Heart right ventricle (tissue), 16 donors: ENCODE measurements around the gene YPEL3. TPM values are rescaled to one million over a fixed set of nuclear protein-coding genes. Genes with fewer than 3 reads are reported as not detected.
"Not testable (repeated sequence)": the region's sequence is repeated elsewhere in the genome, so short reads cannot be mapped to it uniquely, and the experiment has no call there.

ENCODE experiments used
- ATAC-seq, 8 donors: fragments of 200-7000 bp; cut with Tn5 transposase; one replicate each; pipeline ENCODE4 v1.9.1; 2020; ENCODE audit warnings: mild to moderate bottlenecking in 8 of 8, moderate library complexity in 8 of 8, moderate number of reproducible peaks in 1 of 8
- DNase-seq, 2 donors: peaks; one replicate each; pipeline ENCODE4 v3.0.0-alpha.2; 2020
- H3K27ac ChIP-seq, 10 donors: fragments of 200-600 bp; sonication (generic) in 2 of 10; one replicate each; pipeline versions ENCODE4 v1.5.0 to v1.8.0; 2020 to 2022; ENCODE audit warnings: mild to moderate bottlenecking in 3 of 10
- H3K27me3 ChIP-seq, 7 donors: fragments of 200-600 bp; one replicate each; pipeline ENCODE4 v1.8.0; 2021 to 2022; ENCODE audit warnings: mild to moderate bottlenecking in 2 of 7
- H3K36me3 ChIP-seq, 9 donors: fragments of 200-600 bp; sonication (generic) in 1 of 9; one replicate each; pipeline versions ENCODE4 v1.5.0 to v1.8.0; 2020 to 2022; ENCODE audit warnings: mild to moderate bottlenecking in 2 of 9
- H3K4me1 ChIP-seq, 9 donors: fragments of 200-600 bp; sonication (generic) in 1 of 9; one replicate each; pipeline versions ENCODE4 v1.5.0 to v1.8.0; 2020 to 2022; ENCODE audit warnings: mild to moderate bottlenecking in 4 of 9
- H3K4me3 ChIP-seq, 10 donors: fragments of 200-600 bp; sonication (generic) in 2 of 10; one replicate each; pipeline versions ENCODE4 v1.5.0 to v1.8.0; 2020 to 2022; ENCODE audit warnings: mild to moderate bottlenecking in 7 of 10, moderate library complexity in 2 of 10
- H3K9me3 ChIP-seq, 11 donors: fragments of 200-600 bp in 10 of 11; sonication (generic) in 2 of 11; one replicate each; pipeline versions ENCODE4 v1.5.0 to v1.8.0; 2013 to 2022; ENCODE audit warnings: mild to moderate bottlenecking in 2 of 11, control low read depth in 1 of 11, moderate library complexity in 1 of 11
- WGBS, 2 donors: extraction: QIAGEN DNeasy Blood & Tissue Kit; methylation state at CpG; one replicate each; pipeline ENCODE4 v1.1.7; 2013; ENCODE audit warnings: inconsistent platforms in 1 of 2; 5-methylcytosine and 5-hydroxymethylcytosine counted together
- intact Hi-C, 10 donors: fragments of 100-400 bp; cut with DNase I; formaldehyde crosslinking; loops; one replicate each; pipeline versions ENCODE4 v1.11.1 to v1.14.2; 2022
- polyA plus RNA-seq, 2 donors: library from polyadenylated mRNA; stranded (reverse); fragments of 200-250 nt; gene quantifications; one replicate each; pipeline ENCODE4 v1.2.3, GENCODE V29; 2013
- total RNA-seq, 10 donors: library from RNA; stranded (reverse); fragmentation: NEBNext Ultra II Directional in 3 of 10; extraction: Animal tissue kit (Norgen Biotek cat#: 25700) in 3 of 10; gene quantifications; one replicate each; pipeline versions ENCODE4 v1.2.1 to v1.2.4, GENCODE V29; 2021 to 2023
- TF ChIP-seq, protein P1 (sequence below), 9 donors: fragments of 200-600 bp; sonication (generic) in 2 of 9; IDR thresholded peaks; one replicate each; pipeline versions ENCODE4 v1.5.0 to v1.8.0; 2021 to 2022; ENCODE audit warnings: antibody characterized with exemption in 9 of 9, mild to moderate bottlenecking in 5 of 9, moderate library complexity in 1 of 9
- donor health status: Arrhythmogenic right ventricular cardiomyopathy.
- donor health status: ischemic (EF 13 %, LVEDD 7.1; RV severe dilation, severe dysfunction).
- donor health status: healthy with polysubstance abuse.
- donor health status: DM: no; HTN: yes; CAD: no.
- donor health status: DM: no; HTN: no; CAD: no.
- donor health status: ischemic (EF 25% LVEDD 6.9; RV normal size, moderate dysfunction).
- donor health status: ischemic (EF 25% LVEDD 5.7; RV mildly dilated, moderate dysfunction).
- donor health status: healthy.
- donor health status: DM: yes; HTN: yes; CAD: no.
- donor health status: Ischemic cardiomyopathy.
- donor health status: ischemic (EF 35%, LVEDD 5.7; RV mildly dilated, moderate dysfunction).
- donor health status: nonischemic (EF 11% LVEDD 7.7; RV severe dilation, severe dysfunction).
- donor health status: DM: yes; HTN: yes; CAD: no.
- donor health status: PGD.
- donor health status: ischemic (EF 29% LVEDD 5.4; RV normal size, mild dysfunction).
- donor health status: nonischemic (EF 23%, LVEDD 6.1; RV moderate dilation, normal function).

Gene YPEL3
- total and polyA plus RNA-seq, 12 donors: 31.5 to 203 (median 46.6) TPM

DNA sequence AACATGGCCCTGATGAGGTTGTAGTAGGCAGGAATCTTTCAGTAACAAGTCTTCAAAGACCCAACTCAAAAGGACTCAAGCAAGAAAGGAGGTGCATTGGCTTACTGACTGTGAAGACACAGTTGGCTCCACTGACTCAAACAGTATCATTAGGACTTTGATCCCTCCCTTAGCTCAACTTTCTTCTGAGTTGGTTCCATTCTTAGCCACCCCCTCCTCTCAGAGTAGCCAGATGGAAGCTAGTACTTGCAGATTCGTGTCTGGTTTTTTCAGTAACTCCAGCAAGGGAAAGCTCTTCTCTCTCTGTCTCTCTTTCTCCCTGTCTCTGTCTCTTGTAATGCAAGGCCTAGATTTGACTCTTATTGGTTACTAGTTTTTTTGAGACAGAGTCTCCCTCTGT is 32.0 kb upstream of the YPEL3 start:
- Histone ChIP-seq H3K9me3 (no peaks in the 10 kb centered on the region), H3K4me1 (peaks cover 0 to 27% (median 8%) of the 10 kb centered on the region in 9 donors), H3K27ac (no peak overlapping the region), H3K27me3 (no peaks in the 10 kb centered on the region), H3K36me3 (no peaks in the 10 kb centered on the region), H3K4me3 (no peak overlapping the region)
- no peak for ATAC-seq
- TF ChIP-seq, protein P1, sequence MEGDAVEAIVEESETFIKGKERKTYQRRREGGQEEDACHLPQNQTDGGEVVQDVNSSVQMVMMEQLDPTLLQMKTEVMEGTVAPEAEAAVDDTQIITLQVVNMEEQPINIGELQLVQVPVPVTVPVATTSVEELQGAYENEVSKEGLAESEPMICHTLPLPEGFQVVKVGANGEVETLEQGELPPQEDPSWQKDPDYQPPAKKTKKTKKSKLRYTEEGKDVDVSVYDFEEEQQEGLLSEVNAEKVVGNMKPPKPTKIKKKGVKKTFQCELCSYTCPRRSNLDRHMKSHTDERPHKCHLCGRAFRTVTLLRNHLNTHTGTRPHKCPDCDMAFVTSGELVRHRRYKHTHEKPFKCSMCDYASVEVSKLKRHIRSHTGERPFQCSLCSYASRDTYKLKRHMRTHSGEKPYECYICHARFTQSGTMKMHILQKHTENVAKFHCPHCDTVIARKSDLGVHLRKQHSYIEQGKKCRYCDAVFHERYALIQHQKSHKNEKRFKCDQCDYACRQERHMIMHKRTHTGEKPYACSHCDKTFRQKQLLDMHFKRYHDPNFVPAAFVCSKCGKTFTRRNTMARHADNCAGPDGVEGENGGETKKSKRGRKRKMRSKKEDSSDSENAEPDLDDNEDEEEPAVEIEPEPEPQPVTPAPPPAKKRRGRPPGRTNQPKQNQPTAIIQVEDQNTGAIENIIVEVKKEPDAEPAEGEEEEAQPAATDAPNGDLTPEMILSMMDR (IDR thresholded peaks at IDR 0.05): no peak
- DNase-seq: no peak
- intact Hi-C loops: loop anchor here in 1 of 10 donors (10.0 kb wide), 1 partner anchor 277 kb away; the partner anchor contains the start of gene ZNF771
- WGBS, 2 donors: 82 to 98% methylated on average over 1 of the region's 1 CpG

DNA sequence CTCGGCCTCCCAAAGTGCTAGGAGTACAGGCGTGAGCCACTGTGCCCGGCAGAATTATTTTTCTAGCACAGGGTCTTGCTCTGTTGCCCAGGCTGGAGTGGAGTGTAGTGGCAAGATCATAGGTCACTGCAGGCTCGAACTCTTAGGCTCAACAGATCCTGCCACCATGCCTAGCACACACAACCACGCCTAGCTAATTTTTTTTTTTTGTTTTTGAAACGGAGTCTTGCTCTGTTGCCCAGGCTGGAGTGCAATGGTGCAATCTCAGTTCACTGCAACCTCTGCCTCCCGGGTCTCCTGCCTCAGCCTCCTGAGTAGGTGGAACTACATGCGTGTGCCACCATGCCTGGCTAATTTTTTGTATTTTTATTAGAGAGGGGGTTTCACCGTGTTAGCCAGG is 29.7 kb upstream of the YPEL3 start:
- ATAC-seq, H3K4me3 ChIP-seq, DNase-seq, H3K36me3 ChIP-seq, H3K9me3 ChIP-seq, H3K27ac ChIP-seq, H3K27me3 ChIP-seq: not testable (repeated sequence)
- intact Hi-C loops: loop anchor here in 1 of 10 donors (10.0 kb wide), 1 partner anchor 279 kb away; the partner anchor contains the start of gene ZNF771
- peaks cover 2 to 37% (median 18%) of the 10 kb centered on the region in 9 donors for H3K4me1 ChIP-seq
- WGBS, 2 donors: 95 to 96% methylated on average over 9 of the region's 9 CpGs

DNA sequence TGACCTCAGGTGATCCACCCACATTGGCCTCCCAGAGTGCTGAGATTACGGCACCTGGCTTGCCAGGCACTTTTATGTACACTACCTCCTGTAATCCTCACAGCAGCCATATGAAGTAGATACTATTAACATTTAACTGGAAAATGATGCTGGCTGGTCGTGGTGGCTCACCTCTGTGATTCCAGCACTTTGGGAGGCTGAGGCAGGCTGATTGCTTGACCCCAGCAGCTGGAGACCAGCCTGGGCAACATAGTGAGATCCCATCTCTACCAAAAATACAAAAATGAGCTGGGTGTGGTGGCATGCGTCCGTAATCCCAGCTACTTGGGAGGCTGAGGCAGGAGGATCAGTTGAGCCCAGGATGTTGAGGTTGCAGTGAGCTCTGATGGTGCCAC is 29.0 kb upstream of the YPEL3 start:
- Histone ChIP-seq H3K9me3 (no peaks in the 10 kb centered on the region), H3K36me3 (peaks cover 0 to 17% (median 1%) of the 10 kb centered on the region in 9 donors), H3K4me1 (peaks cover 2 to 44% (median 22%) of the 10 kb centered on the region in 9 donors), H3K27me3 (no peaks in the 10 kb centered on the region), H3K4me3 (no peak overlapping the region), H3K27ac (no peak overlapping the region)
- no peak for DNase-seq
- 93 to 97% methylated on average over 4 of the region's 4 CpGs for WGBS, 2 donors
- ATAC-seq: no peak
- TF ChIP-seq, protein P1 (IDR thresholded peaks at IDR 0.05): no peak
- intact Hi-C loops: loop anchor here in 1 of 10 donors (10.0 kb wide), 1 partner anchor 280 kb away; the partner anchor contains the start of gene ZNF771

DNA sequence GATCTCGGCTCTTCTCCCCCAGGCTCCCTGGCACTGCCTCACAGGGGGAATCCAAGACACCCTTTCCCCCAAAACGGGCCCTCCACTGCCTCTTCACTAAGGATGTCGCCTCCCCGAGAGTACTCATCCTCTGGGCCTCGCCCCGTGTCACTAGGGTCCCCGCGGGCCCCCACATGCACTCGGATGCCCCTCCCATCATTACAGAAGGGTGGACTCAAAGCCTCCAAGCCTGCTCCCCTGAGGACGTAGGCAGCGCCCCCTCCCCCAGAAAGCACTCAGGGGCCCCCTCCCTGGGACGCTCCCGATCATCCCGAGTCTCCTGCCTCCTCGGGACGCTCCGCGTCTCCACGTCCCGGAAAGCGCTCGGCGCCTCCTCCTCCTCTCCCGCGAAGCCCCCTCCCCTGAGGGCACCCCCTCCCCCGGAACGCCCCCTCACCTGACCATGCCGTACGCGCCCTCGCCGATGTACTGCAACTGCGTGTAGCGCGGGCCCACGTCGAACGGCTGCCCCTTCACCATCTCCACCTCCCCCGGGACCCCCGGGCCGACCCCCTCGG is 26.7 kb upstream of the YPEL3 start:
- intact Hi-C loops: loop anchor here in 1 of 10 donors (2.0 to 10.0 kb wide), 2 partner anchors 26 to 282 kb away; partner anchors contain the start of genes YPEL3 and ZNF771
- 1 to 3% methylated on average over 42 of the region's 42 CpGs for WGBS, 2 donors
- peaks cover 2 to 48% (median 26%) of the 10 kb centered on the region in 9 donors for H3K4me1 ChIP-seq
- TF ChIP-seq, protein P1 (IDR thresholded peaks at IDR 0.05): no peak
- peak overlapping the region; percentile 94 to 99 (median 97) for H3K27ac ChIP-seq
- H3K9me3 ChIP-seq: no peaks in the 10 kb centered on the region
- DNase-seq (no peak), ATAC-seq (peak; percentile 4 to 53 (median 33))
- peaks cover 5 to 40% (median 23%) of the 10 kb centered on the region in 9 donors for H3K36me3 ChIP-seq
- no peaks in the 10 kb centered on the region for H3K27me3 ChIP-seq
- peak overlapping the region; percentile 74 to 98 (median 88) for H3K4me3 ChIP-seq
